ENCODE results near the gene ASPSCR1. TPM values are rescaled to one million over a fixed set of nuclear protein-coding genes. Genes with fewer than 3 reads are reported as not detected.
A peak's percentile ranks its signal among the peaks of the same experiment; 100 is the strongest.

ASPSCR1 gene
- 10 to 100 TPM; 19.9 to 45.9 (median 27.5) TPM for total RNA-seq
- polyA plus RNA-seq = 100 to 1,000 TPM in 1 of 3 donors, 10 to 100 TPM in 2; 10.2 to 177 (median 96.5) TPM
- long read RNA-seq, donor 1, partial matches to known transcripts = 0 of 3 reads
- long read RNA-seq, donor 1, other reads (novel, unspliced or antisense) = 0 of 3 reads
- long read RNA-seq, donor 2, full-length matches to known transcripts = 6 of 6 reads
- long read RNA-seq, donor 2, partial matches to known transcripts = 0 of 6 reads
- long read RNA-seq, donor 2, other reads (novel, unspliced or antisense) = 0 of 6 reads
- long read RNA-seq, donor 3, partial matches to known transcripts = 0 of 4 reads
- long read RNA-seq, donor 3, other reads (novel, unspliced or antisense) = 0 of 4 reads
- long read RNA-seq, donor 4, transcript ASPSCR1-202 (16 exons, 1,843 nt) = major isoform, 17 of 26 reads
- long read RNA-seq, donor 4, transcript ASPSCR1-211 (5 exons, 720 nt) = minor isoform, 5 of 26 reads
- long read RNA-seq, donor 4, partial matches to known transcripts = 0 of 26 reads
- long read RNA-seq, donor 4, other reads (novel, unspliced or antisense) = 3 of 26 reads
- long read RNA-seq, donor 5, transcript ASPSCR1-202 (16 exons, 1,843 nt) = major isoform, 46 of 75 reads
- long read RNA-seq, donor 5, partial matches to known transcripts = 3 of 75 reads
- long read RNA-seq, donor 5, other reads (novel, unspliced or antisense) = 25 of 75 reads
- long read RNA-seq, donor 6, partial matches to known transcripts = 1 of 4 reads
- long read RNA-seq, donor 6, other reads (novel, unspliced or antisense) = 2 of 4 reads
- long read RNA-seq, donor 7, partial matches to known transcripts = 0 of 4 reads
- long read RNA-seq, donor 7, other reads (novel, unspliced or antisense) = 0 of 4 reads
- long read RNA-seq, donor 8, transcript ASPSCR1-202 (16 exons, 1,843 nt) = major isoform, 6 of 8 reads
- long read RNA-seq, donor 8, partial matches to known transcripts = 0 of 8 reads
- long read RNA-seq, donor 8, other reads (novel, unspliced or antisense) = 0 of 8 reads
- long read RNA-seq, donor 9, partial matches to known transcripts = 0 of 3 reads
- long read RNA-seq, donor 9, other reads (novel, unspliced or antisense) = 0 of 3 reads
- long read RNA-seq, donor 10, transcript ASPSCR1-202 (16 exons, 1,843 nt) = major isoform, 7 of 9 reads
- long read RNA-seq, donor 10, partial matches to known transcripts = 0 of 9 reads
- long read RNA-seq, donor 10, other reads (novel, unspliced or antisense) = 0 of 9 reads

GRCh38 chr17:81977211-81977808, at the start of gene ASPSCR1:
TSS of gene ASPSCR1 (plus strand) at chr17:81977629. CDS start at chr17:81977647, 18 bp downstream.
- Histone ChIP-seq H3K4me1 (replicated peaks in 1 of 2) (peaks cover 5 to 17% of the 10 kb centered on the region in 2 donors), H3K4me3 (peak within 1 kb of the TSS; percentile 29 to 99 (median 86)), H3K27ac (peak within 1 kb of the TSS; percentile 31 to 97 (median 86)), H3K27me3 (no peaks in the 10 kb centered on the region), H3K9me3 (replicated peaks in 1 of 3) (no peaks in the 10 kb centered on the region), H3K36me3 (replicated peaks in 1 of 2) (no peaks in the 10 kb centered on the region)
- peak; percentile 90 to 94 (median 93) for DNase-seq
- intact Hi-C loops (cut with DNase I) = no loop called here
- TF ChIP-seq POLR2A (IDR thresholded peaks at IDR 0.05) (peak; percentile 58 to 75), CTCF (IDR thresholded peaks at IDR 0.05) (no peak)
- WGBS, 4 donors = 0 to 1% (median 0%) methylated on average over 9 to 76 of the region's 76 CpGs

- intact Hi-C loops (cut with DNase I) = no loop called here
- Histone ChIP-seq H3K27ac (peak within 1 kb of the TSS; percentile 91 to 99 (median 95)), H3K4me1 (replicated peaks in 1 of 2) (peaks cover 32 to 38% of the 10 kb centered on the region in 2 donors), H3K27me3 (no peaks in the 10 kb centered on the region), H3K4me3 (peak within 1 kb of the TSS; percentile 37 to 100 (median 78)), H3K9me3 (replicated peaks in 1 of 3) (no peaks in the 10 kb centered on the region), H3K36me3 (replicated peaks in 1 of 2) (no peaks in the 10 kb centered on the region)
- WGBS, 4 donors = 0 to 2% (median 0%) methylated on average over 1 to 98 of the region's 98 CpGs
- TF ChIP-seq CTCF (IDR thresholded peaks at IDR 0.05) = peak in 3 of 6 experiments; percentile 13 to 31 (median 28)
- peak; percentile 58 to 90 for TF ChIP-seq POLR2A (IDR thresholded peaks at IDR 0.05)
- peak; percentile 90 to 96 (median 92) for DNase-seq
Measured at GRCh38 chr17:81927653-81928543, 49.5 kb upstream of the ASPSCR1 start, which contains the start of gene MAFG. TSS of gene MAFG (minus strand) at chr17:81927735. CDS start at chr17:81923185, 4,550 bp downstream.

- intact Hi-C loops (cut with DNase I) = no loop called here
- peaks cover 26 to 30% of the 10 kb centered on the region in 2 donors for H3K4me1 ChIP-seq (replicated peaks in 1 of 2)
- DNase-seq = no peak
- no peak overlapping the region for H3K27ac ChIP-seq
- peak overlapping the region in 1 of 4 donors; percentile 100 for H3K4me3 ChIP-seq
- TF ChIP-seq CTCF (IDR thresholded peaks at IDR 0.05) (no peak), POLR2A (IDR thresholded peaks at IDR 0.05) (no peak)
- H3K27me3 ChIP-seq = no peaks in the 10 kb centered on the region
- H3K9me3 ChIP-seq (replicated peaks in 1 of 3) = no peaks in the 10 kb centered on the region
- WGBS, 4 donors = 39 to 67% (median 48%) methylated on average over 4 to 44 of the region's 44 CpGs
- no peaks in the 10 kb centered on the region for H3K36me3 ChIP-seq (replicated peaks in 1 of 2)
Measured at GRCh38 chr17:81928544-81929252, 48.7 kb upstream of the ASPSCR1 start.
